ENCODE measurements around the gene BICRA. TPM values are rescaled to one million over a fixed set of nuclear protein-coding genes. Genes with fewer than 3 reads are reported as not detected.
A peak's percentile ranks its signal among the peaks of the same experiment; 100 is the strongest.

BICRA gene
- polyA plus RNA-seq, 3 donors, result 8.0 to 9.7 (median 9.6) TPM

DNA sequence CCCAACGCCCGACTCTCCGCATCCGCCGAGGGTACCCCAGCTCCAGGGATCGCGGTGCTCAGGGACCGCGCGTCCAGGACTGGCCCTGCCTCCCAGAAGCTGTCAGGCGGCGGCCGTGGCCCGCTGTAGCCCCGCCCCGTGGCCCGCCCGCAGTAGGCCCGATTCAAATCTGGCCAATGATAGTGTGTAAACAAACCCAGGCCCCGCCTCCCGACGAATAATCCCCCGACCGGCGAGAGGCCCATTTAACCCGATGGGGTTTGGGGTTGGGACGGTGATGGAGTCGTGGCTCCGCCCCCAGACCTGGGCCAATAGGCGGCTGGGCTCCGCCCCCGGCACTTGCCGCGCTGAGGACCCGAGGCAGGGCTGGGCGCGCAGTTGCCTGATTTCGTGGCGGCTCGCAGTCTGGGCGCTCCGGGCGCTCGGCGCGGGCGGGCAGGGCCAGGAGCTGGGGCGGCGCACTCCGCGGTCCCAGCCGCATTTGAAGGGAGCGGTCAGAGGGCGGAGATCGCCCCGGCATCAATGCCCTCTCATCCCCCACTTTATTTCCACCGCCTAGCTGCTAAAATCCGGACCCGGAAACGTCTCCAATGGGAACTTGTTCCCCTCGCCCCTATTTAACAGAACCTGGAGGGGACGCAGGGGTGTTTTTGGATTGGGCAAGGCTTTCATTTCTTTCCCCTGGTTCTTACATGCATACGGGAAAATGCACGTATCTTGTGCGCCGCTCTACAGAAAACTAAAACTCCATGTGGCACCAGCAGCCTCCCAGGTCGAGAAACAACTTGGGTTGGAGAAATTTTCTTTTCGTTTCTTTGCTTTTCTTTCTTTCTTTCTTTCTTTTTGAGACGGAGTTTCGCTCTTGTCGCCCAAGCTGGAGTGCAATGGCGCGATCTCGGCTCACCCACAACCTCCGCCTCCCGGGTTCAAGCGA is 8.4 kb upstream of the BICRA start:
- DNase-seq (ENCODE audit: low read depth in 3 of 3, low spot score in 2 of 3), result peak; percentile 96 to 98 (median 97)

DNA sequence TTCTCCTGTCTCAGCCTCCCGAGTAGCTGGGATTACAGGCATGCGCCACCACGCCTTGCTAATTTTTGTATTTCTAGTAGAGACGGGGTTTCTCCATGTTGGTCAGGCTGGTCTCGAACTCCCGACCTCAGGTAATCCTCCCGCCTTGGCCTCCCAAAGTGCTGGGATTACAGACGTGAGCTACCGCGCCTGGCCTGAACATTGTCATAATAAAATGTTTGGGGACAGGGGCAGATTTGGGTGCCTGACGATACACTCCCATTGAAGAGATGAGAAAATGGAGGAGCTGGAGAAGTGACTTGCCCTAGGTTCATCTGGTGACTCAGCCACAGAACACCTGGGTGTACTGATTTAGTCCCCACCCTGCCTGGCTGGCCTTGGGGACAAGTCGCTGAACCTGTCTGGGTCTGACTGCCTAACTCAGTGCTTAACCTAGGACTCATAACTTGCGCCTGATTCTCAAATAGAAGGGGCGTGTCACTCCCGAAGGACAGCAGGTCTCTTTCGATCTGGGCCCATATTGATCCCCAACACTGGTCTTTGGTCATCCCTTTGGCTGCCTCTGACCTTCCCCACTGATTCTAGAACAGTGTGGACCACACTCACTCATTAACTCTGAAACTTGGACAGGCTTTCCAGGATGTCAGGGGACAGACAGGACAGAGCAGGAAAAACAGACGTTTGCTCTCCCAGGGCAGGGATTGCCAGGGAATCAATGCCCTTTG is 7.6 kb upstream of the BICRA start:
- no peak for DNase-seq (ENCODE audit: low read depth in 3 of 3, low spot score in 2 of 3)

DNA sequence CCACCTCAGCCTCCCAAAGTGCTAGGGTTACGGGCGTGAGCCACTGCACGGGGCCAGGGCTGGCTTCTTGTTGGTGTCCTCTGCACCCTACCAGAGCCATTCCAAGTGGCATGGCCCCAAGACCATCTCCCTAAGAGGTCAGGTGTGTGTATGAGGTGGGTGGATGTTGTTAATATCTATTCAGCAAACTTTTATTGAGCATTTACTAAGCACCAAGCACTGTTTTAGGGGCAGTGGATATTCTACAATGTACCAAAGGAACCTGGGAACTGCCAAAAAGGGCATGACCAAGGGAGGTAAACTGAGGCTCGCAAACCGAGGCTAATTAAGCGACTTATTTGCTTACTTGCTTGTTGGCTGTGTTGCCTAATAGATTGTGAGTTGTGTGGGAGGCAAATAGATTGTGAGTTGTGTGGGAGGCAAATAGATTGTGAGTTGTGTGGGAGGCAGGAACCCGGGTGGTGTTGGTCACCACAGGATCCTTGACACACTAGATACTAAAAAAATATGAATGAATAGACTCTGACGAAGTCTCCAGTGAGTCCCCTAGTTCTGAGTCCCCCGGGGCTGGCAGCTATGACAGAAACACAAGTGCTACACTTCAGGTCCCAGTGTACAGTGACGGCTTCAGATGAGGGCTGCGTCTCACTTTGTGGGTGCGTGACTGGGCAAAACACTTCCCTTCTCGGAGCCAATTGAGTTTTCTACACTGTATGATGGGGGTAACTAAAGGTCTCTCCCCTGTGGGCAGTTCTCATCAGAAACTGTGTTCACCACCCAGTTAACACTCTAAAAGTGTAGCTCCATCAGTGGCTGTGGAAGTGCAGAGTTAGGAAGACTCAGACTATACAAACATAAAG is 5.0 kb upstream of the BICRA start:
- DNase-seq (ENCODE audit: low read depth in 3 of 3, low spot score in 2 of 3), result no peak

DNA sequence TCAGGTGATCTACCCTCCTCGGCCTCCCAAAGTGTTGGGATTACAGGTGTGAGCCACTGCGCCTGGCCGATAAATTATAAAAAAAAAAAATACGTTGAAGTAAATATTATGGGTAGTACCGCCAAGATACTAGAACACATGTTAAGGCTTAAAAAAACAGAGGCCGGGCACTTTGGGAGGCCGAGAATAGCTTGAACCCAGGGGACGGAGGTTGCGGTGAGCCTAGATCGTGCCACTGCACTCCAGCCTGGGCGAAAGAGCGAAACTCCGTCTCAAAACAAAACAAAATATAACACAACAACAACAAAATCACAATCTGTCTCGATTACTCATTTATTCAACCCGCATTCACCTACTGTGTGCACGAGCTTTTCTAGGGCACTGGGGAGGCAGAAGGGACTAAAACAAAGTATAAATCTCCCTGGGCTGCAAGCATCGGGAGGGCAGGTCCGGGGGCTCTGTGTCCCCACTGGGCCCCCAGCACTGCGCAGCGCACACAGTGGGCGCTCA is 1.3 kb upstream of the BICRA start:
- no peak for DNase-seq (ENCODE audit: low read depth in 3 of 3, low spot score in 2 of 3)

DNA sequence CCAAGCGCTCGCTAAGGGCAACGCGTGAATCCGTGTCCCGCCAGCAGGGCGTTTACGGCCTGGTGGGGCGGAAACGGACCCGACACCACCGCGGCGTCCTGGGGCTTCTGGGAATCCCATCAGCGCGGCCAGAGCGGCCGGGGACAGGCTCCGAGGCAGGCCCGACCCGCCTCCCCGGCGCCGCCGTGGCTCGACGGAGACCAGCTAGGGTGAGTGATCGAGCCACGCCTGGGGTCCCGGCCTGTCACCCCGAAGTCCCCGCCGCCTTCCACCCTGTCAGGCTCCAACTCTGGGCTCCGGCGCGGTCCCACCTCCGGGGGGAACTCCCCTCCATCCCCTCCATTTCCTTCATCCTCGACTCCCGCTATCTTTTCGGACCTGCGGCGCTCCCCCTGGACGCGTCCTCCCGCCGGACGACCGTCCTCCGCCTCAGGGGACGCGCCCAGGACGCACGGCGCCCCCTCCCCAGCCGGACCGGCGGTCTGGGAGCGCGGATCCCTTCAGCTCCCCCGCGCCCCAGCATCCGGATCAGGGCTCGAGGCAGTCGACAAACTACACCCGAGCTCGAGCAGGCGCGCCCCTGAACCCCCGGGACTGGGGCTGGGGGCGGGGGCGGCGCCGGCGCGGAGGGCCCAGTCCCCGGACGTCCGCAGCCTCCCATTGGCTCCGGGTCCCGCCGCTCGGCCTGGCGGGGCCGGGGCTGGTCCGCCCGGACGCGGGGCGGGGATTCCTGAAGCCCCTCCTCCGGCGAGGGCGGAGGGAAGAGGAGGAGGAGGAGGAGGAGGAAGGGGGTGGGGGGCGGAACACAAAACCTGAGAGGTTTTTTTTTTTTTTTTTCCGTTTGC is 638 bp upstream of the BICRA start:
- DNase-seq (ENCODE audit: low read depth in 3 of 3, low spot score in 2 of 3), result peak; percentile 81 to 89 (median 87)

DNA sequence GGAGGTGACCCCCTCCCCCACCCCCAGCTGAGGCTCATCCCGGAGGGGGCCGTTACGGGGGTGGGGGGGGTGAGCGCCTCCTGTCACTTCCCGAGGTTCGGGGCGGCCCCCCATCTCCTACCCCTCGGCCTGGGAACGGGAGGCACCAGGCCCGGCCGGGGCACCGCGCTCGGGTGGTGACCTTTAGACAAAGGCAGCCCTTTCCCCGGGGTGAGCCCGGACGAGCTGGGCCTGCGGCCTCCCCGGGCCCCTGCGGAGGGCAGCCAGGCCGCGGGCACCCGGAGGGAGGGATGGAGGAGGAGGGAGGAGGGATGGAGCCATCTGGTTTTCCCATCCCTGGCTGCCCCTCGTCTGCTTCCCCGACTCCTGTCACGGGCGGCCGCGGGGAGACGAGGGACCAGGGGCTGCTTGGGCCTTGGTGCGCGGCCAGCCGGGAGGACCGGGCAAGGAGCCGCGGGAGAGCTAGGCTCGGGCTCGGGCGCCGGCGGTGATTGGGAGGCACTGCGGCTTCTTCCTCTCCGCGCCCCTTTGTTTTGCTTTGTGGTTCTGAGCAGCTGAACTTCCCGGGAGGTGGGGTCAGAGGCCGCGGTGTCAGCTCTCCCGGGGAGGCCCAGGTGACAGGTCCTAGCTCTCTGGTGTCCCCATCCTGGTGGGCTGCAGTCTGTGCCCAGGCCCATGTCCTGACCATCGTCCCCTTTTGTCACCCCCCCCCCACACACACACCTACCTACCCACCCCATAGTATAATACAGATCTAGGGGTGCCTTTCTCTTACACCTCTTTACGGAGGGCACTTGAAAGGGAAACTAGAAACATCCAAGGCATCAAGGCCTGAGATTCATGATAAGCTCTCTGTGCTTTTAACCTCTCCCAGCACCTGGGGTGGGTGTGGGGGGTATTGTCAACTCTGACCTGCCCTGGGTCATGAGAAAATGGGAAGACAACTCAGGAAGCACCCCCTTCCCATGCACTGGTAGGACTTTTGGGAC is 1.3 kb downstream of the BICRA start:
- DNase-seq (ENCODE audit: low read depth in 3 of 3, low spot score in 2 of 3), result no peak

DNA sequence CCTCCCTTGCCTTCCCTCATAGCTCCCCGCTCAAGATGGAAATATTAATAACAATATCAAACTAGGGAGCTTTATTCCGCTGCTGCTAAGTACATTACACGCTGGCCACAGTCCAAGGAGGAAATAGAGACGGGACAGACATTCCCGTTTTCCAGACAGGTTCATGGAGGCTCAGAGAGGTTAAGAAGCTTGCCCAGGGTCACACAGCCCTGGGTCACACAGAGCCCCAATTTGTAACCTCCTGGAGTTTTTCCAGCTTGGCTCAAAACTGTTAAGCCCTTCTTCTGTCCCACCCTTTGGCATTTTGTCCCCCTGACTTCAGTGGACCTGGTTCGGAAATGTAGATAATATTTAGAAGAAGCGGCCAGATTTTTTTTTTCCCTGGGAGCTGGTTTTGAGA is 2.0 kb downstream of the BICRA start:
- DNase-seq (ENCODE audit: low read depth in 3 of 3, low spot score in 2 of 3), result no peak

DNA sequence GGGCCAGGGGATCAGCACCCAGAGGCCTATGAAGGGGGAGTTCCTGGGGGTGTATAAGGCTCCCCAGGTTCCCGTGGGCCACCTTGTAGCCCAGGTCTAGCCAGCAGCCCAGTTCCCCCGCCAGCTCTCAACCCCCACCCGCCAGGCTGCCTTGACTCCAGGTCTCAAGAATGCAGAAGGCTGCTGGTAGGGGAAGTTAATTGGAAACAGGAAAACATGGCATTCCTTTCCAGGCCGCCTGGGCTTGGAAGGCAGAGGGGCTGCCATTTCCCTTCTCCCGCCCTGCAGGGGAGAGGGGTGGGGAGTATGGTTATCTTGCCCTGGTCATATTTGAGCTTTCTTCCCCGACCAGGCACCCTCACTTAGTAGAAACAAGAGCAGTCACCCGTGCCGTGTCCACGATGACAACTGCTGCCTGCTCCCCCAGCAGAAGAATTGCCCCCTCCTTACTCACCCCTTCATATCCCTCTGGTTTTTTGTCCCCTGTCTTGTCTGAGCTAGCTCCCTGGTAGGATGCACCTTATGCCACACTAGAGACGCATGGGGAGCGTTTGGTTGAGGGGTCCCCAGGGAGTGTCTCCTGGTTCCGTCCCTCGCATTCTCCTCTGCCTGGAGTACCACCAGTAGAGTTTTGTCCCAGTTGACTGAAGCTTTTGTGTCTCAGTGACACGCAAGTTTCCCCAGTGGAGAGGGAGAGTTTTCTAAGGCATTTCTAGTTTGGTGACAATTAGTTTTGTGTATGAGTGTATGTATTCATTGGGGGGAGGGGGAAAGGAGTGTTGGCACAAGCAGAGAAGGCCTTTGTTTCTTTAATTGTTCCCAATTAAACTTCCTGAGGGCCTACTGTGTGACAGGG is 4.5 kb downstream of the BICRA start:
- no peak for DNase-seq (ENCODE audit: low read depth in 3 of 3, low spot score in 2 of 3)

DNA sequence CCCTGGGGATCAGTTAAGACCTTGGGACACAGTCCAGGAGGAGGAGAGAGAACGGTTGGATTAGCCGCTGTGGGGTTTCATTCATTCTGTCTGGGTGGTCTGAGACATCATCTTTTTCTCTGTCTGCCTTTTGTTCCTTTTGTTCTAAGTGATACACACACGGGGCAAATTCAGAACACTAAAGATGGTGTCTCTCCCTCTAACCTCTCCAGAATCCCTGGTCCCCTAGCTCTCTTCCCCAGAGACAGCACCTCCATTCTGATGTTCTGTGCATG is 5.0 kb downstream of the BICRA start:
- no peak for DNase-seq (ENCODE audit: low read depth in 3 of 3, low spot score in 2 of 3)

DNA sequence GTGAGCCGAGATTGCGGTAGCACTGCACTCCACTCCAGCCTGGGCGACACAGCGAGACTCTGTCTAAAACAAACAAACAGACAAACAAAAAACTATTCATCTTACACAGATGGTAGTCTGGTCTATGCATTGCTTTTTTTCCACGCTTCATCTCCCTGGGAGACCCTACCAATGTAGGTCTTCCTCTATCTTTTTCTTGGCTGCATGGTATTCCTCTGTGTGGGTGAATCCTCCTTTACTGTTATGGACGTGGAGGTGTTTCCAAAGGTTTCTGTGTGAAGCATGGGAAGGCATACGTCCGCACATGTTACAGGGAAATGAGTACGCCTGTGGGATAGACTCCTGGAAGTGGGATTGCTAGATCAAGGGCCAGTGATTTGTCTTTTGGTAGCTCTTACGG is 5.6 kb downstream of the BICRA start:
- no peak for DNase-seq (ENCODE audit: low read depth in 3 of 3, low spot score in 2 of 3)

DNA sequence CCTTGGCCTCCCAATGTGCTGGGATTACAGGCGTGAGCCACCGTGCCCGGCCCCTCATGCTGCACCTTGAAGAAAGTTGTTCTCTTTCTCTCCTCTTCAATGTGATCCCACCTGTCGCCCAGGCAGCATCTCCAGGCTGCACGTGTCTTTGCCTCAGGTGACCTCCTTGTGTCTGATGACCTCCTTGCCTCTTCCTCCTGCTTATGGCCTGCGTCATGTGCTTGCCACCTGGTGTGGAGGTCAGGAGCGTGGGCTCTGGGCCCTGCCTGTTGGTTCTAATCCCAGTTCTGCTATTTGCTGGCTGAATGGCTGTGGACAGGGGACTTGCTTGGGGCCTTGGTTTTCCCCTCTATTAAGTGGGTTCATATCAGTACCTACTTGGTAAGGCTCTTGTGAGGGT is 6.3 kb downstream of the BICRA start:
- DNase-seq (ENCODE audit: low read depth in 3 of 3, low spot score in 2 of 3), result no peak

DNA sequence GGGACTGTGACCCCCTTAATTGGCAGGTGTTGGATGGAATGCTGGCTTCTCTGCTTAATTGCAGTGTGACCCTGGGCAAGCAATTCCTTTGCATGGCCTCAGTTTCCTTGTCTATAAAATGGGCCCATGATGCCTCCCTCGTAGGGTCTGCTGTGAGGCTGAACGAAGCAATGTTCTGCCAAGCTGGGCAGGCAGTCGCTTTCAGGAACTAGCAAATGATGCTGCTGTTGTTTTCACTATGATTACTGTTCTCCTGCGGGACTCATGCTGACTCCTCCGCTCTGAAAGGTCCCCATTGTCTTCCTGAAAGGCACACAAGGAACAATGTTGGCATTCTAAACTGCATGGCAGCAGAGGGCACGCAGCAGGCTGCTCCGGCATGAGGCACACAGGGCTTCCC is 6.8 kb downstream of the BICRA start:
- DNase-seq (ENCODE audit: low read depth in 3 of 3, low spot score in 2 of 3), result no peak

DNA sequence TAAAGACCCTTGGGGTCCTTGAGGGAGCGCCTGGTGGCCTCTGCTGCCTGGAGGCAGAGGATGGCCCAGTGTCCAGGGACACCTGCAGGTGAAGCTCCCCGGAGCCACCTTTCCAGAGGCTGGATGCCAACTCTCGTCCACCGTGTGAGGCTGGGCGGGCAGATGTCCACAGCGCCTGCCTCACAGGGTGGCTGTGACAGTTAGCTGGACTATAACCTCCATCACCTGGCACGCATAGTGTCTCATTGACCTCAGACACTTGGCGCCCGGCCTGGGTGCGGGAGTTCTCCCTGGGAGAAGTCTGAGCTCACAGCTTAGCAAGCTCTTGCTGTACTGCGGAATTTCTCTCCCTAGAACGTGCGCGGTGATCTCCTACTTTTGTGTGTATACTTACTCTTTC is 9.8 kb downstream of the BICRA start:
- DNase-seq (ENCODE audit: low read depth in 3 of 3, low spot score in 2 of 3), result no peak

DNA sequence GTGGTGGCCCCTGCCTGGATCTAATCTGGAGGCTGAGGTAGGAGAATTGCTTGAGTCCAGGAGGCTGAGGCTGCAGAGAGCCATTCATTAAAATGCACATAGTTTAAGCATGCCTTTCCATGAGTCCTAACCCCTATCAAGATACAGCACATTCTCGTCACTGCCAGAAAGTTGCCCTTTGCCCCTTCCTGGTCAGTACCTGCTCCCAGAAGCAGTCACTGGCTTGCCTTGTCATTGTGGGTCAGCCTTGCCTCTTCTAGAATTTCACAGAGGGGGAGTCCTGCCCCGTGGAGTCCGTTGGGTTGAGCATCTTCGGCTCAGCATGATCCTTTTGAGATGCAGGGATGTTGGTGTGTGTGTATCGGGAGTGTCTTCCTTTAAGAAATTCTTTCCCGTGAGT is 10.8 kb downstream of the BICRA start:
- DNase-seq (ENCODE audit: low read depth in 3 of 3, low spot score in 2 of 3), result no peak

DNA sequence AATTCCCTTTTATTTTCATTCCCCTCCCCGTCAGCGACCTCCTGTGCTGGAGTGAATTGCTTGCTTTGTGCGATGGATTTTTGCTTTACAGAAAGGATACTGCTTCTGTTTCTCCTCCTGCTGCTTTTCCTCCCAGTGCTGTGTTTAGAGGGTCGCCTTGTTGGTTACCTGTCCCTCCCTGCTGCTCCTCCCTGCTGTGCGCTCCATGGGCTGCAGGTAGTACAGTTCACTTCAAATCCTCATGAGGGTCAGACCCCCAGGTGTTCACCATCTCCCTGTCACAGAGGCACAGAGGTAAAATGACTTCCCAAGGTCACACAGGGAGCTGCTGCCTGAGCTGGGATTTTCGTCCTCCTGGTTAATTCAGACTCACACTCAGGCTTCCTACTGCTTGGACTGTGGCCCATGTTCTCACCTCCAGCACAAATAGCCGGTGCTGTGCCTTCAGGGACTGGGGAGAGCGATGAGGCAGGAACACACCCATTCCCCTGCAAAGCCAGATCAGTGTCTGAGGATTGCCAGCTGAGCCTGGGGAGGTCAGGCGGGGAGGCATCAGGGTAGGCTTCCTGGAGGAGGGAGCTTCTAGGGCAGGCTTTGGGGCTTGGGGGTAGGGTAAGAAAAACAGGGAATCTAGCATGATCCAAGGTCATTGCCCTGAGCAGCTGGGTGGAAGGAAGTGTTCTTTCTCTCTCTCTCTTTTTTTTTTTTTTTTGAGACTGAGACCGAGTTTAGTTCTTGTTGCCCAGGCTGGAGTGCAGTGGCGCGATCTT is 14.4 kb downstream of the BICRA start:
- no peak for DNase-seq (ENCODE audit: low read depth in 3 of 3, low spot score in 2 of 3)

DNA sequence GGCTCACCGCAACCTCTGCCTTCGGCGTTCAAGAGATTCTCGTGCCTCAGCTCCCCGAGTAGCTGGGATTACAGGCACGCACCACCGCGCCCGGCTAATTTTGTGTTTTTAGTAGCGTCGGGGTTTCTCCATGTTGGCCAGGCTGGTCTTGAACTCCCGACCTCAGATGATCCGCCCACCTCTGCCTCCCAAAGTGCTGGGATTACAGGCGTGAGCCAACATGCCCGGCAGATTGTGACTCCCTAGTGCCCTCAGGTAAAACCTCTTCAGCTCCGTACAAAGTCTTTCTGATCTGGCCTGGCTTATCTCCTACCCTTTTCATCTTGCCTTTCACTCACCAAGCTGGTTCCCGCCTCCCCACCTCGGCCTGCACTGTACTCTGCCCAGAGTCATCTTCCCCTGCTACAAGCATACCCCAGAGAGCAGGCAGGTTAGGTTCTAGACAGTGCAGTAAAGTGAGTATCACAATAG is 15.0 kb downstream of the BICRA start:
- no peak for DNase-seq (ENCODE audit: low read depth in 3 of 3, low spot score in 2 of 3)

DNA sequence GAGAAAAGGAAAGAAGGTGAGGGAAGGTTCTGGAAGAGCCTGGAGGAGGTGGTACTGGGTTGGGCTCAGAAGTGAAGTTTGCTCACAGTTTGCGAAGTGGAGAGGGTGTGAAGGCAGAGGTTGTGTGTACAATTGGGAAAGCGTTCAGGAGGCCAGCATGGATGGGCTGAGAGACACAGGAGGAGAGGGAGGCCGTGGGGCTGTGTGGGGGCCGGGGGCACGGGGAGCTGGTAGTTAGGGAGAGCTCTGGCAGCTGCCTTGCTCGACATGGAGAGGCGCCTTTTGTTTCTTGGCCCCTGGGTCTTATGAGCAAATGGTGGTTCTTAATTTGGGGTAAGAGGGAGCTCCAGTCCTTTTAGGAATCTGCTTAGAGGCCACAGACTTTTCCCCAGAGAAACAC is 16.7 kb downstream of the BICRA start:
- DNase-seq (ENCODE audit: low read depth in 3 of 3, low spot score in 2 of 3), result no peak
